ENCODE data around the gene ALDH1A2.

Gene ALDH1A2

DNA sequence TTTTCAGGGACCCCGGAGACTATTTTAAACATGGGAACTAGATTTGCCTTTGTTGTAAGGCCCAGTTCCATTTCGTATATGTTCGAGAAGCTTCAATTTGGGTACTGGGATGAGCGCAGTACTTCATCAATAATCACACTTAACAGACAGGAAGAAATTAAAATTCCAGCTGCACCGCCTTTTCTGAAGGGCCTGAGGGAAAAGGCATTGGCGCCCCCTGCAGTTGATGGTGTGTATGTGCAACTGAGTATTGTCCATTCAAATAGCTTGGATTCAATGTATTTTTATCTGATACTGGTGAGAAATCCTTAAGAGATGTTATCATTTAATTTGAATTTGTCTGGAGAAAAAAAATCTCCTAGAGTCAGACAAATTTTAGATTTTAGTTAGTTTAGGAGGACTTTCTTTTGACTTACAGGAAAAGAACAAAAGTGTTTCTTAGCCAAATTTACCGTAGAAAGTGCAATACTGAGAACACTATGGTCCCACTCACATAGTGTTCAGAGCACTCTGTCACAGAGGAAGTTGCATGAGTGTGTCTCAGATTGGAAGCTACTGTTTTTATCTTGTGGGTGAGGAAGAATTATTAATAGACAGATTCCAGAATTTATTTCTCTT lies 5.4 kb upstream of the ALDH1A2 start:
- peak; percentile 71 to 76 for DNase-seq (ENCODE audit: low read depth in 2 of 2)
- TF ChIP-seq, protein P1, sequence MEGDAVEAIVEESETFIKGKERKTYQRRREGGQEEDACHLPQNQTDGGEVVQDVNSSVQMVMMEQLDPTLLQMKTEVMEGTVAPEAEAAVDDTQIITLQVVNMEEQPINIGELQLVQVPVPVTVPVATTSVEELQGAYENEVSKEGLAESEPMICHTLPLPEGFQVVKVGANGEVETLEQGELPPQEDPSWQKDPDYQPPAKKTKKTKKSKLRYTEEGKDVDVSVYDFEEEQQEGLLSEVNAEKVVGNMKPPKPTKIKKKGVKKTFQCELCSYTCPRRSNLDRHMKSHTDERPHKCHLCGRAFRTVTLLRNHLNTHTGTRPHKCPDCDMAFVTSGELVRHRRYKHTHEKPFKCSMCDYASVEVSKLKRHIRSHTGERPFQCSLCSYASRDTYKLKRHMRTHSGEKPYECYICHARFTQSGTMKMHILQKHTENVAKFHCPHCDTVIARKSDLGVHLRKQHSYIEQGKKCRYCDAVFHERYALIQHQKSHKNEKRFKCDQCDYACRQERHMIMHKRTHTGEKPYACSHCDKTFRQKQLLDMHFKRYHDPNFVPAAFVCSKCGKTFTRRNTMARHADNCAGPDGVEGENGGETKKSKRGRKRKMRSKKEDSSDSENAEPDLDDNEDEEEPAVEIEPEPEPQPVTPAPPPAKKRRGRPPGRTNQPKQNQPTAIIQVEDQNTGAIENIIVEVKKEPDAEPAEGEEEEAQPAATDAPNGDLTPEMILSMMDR (IDR thresholded peaks at IDR 0.05; ENCODE audit: low read depth, low read length), result peak; percentile 93
- no peak overlapping the region for H3K4me3 ChIP-seq (replicated peaks in 1 of 2; ENCODE audit: low read depth in 2 of 2, low read length in 2 of 2)

DNA sequence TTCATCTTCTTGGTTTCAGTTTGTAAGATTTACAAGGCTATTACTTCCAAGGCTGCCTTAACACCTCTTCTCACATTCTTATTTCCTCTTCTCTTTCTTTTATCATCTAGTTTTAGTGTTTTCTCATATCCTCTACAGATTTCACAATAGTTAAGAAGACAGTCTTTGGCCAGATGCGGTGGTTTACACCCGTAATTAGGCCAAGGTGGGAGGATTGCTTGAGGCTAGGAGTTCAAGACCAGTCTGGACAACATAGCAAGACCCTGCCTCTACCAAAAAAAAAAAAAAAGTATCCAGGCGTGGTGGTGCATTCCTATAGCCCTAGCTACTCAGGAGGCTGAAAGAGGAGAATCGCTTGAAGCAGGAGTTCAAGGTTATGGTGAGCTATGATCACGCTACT lies 3.5 kb upstream of the ALDH1A2 start:
- H3K4me3 ChIP-seq (replicated peaks in 1 of 2; ENCODE audit: low read depth in 2 of 2, low read length in 2 of 2), result no peak overlapping the region
- TF ChIP-seq, protein P1 (IDR thresholded peaks at IDR 0.05; ENCODE audit: low read depth, low read length), result no peak
- DNase-seq (ENCODE audit: low read depth in 2 of 2), result no peak

DNA sequence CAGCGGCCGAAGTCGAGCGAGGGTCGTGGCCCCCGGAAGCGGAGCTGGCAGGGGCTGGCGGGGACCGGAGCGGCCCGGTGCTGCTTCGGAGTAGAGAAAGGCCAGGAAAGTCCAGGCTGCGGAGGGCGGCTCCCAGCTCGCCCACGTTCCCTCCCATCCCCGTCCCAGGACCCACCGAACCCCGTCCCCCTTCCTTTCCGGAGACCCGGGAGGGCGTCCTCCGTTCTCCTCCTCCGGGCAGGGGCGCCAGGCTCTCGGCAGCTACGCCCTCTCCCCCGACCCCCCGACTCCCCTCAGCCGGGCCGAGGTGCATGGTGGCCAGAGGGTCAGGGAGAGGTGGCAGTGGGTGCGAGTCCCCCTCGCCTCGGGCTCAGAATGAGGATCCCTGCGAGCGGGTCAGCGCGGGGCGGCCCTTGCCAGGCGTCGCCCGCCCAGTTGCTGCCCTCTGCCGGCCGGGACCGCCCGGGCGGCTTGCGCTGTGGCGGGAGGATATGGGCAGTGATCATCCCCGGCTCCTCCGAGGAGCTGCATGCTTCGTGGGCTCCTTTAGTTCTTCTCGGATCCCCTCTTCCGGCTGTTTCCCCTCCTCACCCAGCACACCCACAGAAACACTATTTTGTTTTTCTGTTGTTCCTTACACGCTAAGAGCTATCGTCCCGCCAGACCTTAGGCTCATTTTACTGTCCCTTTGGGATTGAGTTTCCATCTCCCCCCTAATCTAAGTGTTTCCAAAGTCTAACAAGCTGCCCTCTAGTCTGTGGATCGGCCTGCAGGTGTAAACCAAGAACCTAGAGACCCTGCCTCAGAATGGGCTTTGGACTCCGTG lies 744 bp upstream of the ALDH1A2 start:
- peak; percentile 51 to 65 for DNase-seq (ENCODE audit: low read depth in 2 of 2)
- TF ChIP-seq, protein P1 (IDR thresholded peaks at IDR 0.05; ENCODE audit: low read depth, low read length), result peak; percentile 68
- H3K4me3 ChIP-seq (replicated peaks in 1 of 2; ENCODE audit: low read depth in 2 of 2, low read length in 2 of 2), result peak overlapping the region; percentile 57 to 61

DNA sequence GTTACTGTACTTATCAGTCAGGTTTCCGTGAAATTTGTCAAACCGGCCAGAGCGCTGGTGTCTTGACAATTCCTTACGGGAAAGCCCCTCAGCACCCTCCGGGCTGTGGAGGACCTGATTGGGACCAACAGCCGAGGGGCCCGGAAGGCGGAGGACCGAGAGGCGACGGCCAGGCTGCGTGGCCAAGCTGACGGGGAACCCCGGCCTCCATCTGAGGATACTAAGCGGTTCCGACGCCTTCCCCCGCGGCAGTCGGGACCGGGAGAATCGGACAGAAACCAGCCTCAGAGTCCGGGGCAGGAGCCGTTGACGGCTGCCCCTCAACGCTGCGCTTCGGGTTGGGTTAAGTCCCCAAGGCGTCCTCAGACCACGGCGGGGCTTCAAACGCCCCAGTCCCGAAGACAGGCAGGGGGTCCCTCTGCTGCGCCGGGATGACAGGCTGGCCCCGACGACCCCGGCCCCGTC lies 499 bp downstream of the ALDH1A2 start:
- peak; percentile 44 to 51 for DNase-seq (ENCODE audit: low read depth in 2 of 2)
- H3K4me3 ChIP-seq (replicated peaks in 1 of 2; ENCODE audit: low read depth in 2 of 2, low read length in 2 of 2), result peak overlapping the region; percentile 57 to 61
- TF ChIP-seq, protein P1 (IDR thresholded peaks at IDR 0.05; ENCODE audit: low read depth, low read length), result no peak

DNA sequence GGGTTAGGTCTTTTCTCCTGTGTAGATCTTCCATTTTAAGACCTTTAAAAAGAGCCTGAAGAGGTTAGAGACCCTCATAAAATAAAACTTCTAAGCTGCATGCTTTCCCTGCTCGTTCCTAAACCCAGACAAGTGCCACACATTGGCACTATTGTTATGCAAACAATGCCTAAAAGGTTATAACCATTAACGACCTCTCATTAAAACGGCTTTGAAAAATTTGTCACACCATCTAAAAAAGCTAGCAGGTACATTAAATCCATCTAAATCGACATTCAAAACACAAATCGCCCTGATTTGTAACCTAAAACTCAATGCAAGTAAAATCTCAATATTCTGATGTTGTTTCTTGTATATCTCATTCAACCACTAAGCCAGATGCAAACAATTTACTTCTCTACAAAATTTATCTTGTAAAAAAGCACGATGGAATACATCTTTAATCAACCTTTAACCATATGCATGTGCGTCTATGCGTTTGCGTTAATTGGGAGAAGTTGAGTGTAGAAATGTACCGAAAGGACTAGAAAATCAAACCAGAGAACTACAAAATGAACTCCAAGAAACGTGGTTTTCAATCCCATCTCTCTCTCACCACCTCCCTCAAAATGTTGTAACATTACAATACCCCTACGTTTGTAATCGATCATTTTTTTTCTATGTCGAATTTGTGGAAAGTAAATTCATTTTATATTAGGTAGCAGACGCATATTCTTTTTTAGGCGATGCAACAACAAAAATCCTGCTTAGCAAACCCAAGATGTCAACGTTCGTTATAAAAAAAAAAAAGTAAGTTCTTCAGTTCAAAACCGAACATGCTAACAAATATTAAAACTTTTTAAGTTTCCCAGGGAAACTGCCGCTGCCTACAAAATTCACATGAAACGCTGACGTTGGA lies 1.2 kb downstream of the ALDH1A2 start:
- DNase-seq (ENCODE audit: low read depth in 2 of 2), result peak in 1 of 2 donors; percentile 21
- TF ChIP-seq, protein P1 (IDR thresholded peaks at IDR 0.05; ENCODE audit: low read depth, low read length), result no peak
- H3K4me3 ChIP-seq (replicated peaks in 1 of 2; ENCODE audit: low read depth in 2 of 2, low read length in 2 of 2), result peak overlapping the region; percentile 57 to 61

DNA sequence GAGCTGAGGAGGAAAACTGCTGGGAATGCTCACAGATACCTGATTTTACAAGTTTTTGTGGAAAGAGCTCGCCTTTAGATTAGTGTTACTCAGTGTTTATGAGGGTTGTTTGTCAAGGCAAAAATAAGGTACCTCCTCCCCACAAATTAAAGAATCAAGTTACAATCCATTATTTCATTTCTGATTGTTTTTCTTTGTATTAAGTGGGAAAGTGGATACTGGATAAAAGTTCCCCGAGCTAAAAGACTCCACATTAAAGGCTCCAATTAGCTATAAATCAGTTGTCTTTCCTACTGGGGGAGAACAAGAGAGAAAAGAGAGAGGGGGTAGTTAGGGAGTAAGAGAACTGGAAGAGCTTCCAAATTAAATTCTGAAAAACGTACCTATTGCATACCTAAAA lies 1.9 kb downstream of the ALDH1A2 start:
- no peak overlapping the region for H3K4me3 ChIP-seq (replicated peaks in 1 of 2; ENCODE audit: low read depth in 2 of 2, low read length in 2 of 2)
- TF ChIP-seq, protein P1 (IDR thresholded peaks at IDR 0.05; ENCODE audit: low read depth, low read length), result no peak
- DNase-seq (ENCODE audit: low read depth in 2 of 2), result no peak
